Measurements from ENCODE around the gene EPC1.
"Not testable (repeated sequence)": the region's sequence is repeated elsewhere in the genome, so short reads cannot be mapped to it uniquely, and the experiment has no call there.

Gene EPC1

DNA sequence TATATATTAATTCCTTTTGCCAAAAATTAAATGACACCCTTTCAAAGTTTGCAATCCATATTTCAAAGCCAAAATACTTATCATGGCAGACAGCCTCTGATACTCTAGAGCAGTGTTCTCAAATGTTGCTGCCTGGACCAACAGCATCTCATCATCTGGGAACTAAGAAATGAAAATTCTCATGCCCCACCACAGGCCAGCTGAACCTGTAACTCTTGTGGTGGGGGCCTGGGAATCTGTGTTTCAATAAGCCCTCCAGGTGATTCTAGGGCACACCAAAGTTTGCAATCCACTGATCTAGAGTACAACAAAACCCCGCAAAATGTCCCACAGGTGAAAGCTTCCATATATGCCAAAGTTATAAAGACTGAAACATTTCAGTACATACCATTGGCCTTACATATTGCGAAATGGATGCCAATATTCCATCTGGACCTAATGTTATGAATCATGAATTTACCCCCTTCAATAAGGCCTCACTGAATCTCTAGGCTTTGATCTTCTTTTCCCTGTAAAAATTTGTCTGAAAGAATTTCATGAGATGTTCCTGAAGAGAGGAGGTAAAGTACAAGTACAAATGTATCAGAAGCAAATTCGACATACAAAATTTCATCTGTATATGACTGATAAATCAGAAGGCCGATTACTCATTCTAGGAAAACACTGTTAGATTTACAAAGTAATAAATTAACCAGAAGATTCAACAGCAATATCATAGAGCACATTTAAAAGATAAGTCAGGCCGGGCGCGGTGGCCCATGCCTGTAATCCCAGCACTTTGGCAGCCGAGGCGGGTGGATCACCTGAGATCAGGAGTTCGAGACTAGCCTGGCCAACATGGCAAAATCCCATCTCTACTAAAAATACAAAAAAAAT is 25.3 kb upstream of the EPC1 start:
- DNase-seq, result no peak

DNA sequence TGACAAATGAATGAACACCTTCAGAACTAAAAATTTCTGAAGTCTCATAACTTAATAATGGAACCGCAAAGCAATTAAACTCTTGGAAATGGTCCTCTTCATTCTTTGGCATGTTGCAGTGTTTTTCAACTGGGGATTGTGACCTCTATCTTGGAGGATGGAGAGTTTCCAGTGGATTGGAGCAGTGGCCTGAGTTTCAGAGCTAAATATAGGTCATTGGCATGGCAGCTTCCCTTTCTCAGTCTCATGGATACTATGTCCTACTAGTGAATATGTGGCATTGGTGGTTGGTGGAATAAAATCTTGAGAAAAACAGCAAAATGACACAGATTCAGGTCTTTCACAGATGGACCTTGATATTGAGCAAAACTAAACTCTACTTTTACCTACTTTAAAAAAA is 24.1 kb upstream of the EPC1 start:
- DNase-seq, result no peak

DNA sequence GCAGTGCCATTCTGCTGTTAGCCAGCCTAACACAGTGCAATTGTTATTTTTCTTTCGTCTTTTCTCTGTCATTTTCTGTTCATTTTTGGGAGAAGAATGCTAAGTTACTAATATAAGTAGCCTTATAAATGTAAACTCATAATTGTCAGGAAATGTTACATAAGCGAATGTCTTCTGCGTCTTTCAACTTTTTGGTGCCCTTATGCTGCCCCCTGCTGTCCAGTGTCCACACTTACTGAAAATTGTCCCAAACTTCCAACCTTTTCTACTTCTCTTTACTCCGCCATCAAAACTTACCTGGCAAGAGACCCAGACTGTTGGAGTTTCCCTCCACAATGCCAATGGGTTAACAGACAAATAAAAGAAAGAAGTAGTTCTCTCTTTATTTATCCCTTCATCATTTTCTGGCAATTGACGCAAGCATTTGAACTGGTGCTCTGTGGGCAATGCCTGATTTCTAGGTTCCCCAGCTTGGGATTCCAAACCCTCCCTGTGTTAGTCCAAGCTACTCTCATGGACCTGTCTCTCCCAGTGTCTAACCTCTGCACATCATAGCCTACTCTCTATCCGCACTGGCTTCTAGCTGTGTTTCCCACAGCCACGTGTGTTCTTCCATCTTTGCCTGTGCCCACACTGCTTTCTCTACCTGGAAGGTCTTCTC is 21.0 kb upstream of the EPC1 start:
- DNase-seq, result peak; percentile 89

DNA sequence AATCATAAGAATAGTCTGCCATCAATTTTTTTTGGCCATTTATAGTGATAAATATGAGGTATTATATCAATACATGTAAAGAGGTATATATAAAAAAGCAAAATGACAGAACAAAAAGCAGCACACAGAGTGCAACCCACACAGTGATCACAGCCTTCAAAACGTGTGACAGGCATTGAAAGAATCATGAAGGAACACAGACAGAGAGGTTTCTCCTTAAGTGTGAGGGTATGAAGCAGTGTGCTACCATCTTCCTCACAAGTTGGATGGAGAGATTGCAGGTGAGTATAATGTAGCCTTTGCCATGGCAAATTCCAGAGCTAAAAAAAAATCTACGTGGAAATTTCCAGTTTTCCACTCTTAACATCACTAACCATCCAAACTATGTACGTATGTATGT is 19.6 kb upstream of the EPC1 start:
- no peak for DNase-seq

DNA sequence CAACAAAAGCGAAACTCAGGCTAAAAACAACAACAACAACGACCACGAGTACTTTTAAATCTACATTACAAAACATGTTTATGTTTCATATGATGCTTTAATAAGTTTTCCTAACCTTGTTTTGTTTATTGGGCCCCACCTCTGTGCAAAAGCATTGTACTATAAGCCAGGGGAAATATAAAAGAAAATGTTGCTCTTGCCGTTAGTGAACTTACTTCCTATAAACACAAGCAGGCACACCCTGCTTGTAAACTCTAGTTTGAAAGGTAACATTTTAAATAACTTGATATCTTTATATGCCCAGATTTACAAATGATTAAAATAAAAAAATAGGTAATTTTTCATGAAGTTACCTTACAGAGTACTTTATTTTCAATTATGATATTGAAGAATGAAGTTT is 19.2 kb upstream of the EPC1 start:
- DNase-seq, result no peak

DNA sequence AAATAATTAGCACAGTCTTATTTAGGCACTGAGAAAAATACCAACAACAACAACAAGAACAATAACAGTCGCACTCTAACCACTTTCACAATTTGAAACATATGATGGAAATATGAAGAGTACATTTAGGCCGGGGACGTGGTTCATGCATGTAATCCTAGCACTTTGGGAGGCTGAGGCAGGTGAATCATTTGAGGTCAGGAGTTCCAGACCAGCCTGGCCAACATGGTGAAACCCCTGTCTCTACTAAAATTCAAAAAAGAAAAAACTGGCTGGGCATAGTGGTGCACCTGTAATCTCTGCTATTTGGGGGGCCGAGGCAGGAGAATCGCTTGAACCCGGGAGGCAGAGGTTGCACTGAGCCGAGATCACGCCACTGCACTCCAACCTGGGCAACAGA is 18.4 kb upstream of the EPC1 start:
- DNase-seq, result not testable (repeated sequence)

DNA sequence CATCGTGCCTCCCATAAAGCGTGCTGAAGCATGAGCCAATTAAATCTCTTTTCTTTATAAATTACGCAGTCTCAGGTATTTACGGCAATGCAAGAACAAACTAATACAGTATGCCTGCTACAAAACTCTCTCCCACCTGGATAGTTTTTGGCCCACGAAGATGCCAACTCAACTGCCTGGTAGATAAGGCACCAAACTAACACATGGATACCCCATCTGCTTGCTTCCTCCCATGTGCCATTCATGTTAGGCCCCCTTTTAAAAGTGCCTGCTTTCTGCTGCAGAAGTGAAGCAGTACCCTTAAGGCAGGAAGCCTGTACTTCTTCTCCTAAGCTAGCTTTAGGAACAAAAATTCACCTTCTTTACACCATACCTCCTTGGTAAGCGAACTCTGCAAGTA is 15.6 kb upstream of the EPC1 start:
- no peak for DNase-seq

DNA sequence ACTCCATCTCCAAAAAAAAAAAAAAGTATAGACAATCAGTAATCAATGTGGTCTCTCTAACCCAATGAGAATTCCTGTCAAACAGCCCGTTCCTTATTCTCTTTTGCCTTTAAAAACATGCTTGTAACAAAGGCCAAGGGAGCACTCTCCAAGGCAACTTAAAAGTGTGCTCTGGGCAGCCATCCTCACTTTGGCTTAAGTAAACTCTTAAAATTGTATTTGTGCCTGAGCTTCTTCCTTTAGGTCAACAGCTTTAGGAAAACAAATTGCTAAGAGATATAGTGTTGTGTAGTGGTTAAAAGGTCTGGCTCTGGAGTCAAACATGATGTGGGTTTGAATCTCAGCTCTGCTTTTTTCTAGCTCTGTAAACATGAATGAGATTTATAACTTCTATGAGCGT is 13.9 kb upstream of the EPC1 start:
- DNase-seq, result no peak

DNA sequence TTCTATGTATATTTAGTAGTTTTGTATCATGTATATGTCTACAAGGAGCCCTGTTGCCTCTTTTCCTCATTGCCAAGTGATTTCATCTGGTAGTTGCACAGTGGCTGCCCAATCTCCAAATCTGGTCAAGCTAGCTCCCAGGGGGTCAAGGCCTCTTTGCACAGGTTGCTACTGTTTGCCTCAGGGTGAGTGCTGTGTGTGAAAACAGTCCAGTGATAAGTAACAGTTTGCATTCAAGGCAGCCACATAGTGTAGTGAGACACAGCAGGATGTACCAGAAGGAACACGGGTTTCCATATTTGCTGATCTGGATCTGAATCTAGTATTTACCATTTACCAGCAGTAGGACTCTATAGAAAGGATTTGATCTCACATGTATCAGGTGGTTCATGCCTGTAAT is 13.3 kb upstream of the EPC1 start:
- DNase-seq, result no peak

DNA sequence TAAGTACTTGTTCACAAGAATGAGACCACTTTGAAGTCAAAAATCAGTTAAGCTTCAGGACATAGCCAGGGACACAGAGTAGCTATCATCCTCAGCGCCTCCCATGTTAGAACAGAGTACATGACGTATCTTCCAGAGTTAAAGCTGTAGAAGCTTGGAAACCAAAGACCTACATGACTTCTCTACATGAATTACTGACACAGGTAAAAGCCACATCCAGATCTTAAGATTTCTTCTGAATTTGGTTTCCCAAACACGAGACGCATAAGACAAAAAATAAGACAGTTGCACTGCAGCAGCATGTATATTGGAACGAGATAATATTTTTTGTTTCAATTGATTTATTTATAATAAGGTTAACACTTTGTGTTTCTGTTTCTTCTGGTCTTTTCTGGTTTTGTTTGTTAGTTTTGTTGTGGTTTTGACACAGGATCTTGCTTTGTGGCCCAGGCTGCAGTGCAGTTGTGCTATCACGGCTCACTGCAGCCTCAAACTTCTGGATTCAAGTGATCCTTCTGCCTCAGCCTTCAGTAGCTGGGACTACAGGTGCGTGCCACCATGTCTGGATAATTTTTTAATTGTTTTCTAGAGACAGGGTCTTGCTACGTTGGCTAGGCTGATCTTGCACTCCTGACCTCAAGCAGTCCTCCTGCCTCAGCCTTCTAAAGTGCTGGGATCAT is 10.2 kb upstream of the EPC1 start:
- DNase-seq, result no peak

DNA sequence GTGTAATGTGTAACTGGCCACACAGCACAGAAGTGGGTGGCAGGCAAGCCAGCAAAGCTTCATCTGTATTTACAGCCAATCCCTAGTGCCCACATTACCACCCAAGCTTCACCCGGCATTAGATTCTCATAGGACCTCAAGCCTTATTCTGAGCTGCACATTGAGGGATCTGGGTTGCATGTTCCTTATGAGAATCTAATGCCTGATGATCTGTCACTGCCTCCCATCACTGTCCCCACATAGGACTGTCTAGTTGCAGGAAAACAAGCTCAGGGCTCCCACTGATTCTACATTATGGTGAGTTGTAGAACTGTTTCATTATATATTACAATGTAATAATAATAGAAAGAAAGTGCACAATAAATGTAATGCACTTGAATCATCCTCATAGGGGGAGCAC is 7.7 kb upstream of the EPC1 start:
- not testable (repeated sequence) for DNase-seq

DNA sequence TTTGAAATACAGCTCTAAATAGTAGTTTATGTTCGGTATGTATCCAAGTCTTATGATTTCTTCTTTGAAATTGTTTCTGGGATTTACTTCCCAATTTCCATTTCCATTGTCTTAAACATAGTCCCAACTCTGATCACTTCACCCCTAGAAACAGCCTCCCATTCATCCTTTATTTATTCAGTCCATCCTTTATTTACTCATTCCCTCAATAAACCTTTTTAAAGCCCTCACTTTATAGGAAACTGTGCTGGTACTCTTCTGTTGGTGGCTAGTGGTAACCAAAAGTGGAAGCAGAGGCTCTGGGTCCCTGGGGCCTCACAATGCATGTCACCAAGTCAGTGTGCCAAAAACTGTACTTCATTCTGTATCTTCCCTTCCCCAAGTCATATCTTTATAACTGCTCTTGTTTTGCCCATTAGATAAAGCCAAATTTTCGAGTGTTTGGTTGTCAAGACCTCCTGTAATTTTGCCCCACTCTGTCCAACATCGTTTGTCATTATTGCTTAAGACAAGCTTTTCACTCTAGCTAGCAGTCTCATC is 3.9 kb upstream of the EPC1 start:
- DNase-seq, result peak; percentile 45

DNA sequence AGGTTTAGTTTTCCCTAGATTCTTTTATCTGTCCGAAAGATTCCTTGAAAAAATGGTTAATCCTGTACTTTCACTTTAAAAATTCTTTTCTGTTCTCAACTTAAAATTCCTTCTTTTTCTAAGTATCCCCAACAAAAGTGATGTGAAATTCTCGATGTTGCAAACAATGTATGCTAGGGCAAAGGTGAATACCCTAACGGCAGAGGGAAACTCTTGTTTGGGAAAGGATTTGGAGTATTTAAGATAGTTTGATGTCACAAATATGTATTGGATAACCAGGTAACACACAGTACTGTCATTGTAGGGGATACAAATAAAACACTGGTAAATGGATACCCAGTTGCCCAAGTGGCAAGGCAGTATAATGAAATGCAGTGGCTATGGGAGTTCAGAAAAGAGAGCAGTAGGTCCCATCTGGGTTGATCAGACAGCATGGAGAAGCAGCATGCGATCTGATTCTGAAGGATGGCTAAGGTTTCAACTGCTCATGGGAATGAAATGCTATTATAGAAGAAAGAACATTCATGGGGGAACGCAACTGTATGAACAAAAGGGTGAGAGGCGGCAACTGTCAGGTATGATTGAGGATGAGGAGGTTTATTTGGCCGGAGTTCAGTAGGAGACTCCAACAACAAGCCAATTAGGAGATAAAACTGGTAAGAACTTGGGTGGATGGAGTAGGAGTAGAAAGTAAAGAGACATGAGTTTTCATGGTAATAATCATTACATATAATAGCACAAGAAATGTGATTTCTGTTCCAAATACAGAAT is 3.2 kb upstream of the EPC1 start:
- DNase-seq, result no peak

DNA sequence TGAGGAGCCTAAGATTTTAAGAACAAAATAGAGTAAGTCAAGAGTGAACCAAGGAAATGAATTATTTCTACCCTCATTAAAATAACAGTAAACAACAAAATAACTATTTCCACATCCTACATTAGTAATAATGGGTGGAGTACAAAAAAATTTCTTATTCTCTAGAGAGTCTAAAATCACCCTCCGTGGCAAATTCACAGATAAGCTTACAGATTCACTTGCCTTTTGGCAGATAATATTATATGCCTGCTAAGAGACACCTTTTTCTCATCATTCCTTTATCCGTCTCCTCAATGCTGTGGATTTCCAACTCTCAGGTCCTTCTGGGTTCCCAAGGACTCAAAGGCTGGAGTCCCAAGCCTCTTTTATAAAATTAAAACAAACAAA is 2.2 kb upstream of the EPC1 start:
- DNase-seq, result no peak

DNA sequence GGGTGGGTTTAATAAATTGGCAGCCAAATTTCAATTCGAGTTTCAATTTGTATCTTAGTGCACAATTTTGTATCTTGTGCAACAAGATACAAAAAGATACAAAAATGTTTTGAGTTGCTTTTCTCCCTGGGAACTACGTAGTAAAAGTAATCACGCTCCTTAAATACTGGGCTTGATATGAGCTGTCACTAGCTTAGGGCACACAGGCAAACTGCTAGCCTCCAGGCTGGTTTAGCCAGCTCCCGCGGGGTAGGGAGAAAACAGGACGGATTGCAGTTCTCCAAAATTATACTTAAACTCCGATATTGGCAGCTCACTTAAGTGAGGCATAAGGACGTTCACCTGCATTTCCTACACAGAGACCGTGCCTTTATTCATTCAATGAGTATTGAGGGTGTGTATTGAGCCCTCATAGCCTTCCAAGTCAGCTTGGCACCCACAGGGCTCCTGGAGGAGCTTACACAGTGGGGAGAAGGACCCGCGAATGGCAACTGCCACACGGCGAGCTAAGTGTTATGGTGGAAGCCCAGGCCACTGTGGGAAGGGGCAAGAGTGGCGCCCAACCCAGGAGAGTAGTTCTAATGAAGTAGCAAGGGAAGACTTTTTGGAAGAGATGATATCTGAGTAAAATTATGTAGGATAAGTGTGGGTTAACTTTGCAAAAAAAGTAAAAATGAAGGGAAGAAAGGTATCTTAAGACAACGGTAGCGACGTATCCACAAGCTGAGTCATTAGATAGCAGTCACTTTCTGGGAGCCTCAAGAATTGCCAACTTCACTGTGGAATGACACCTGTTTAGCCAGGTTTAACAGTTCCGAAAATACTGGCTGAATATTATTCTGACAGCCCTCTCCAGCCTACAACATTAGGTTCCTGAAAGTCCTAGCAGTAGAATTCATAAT is 1.6 kb upstream of the EPC1 start:
- DNase-seq, result no peak

DNA sequence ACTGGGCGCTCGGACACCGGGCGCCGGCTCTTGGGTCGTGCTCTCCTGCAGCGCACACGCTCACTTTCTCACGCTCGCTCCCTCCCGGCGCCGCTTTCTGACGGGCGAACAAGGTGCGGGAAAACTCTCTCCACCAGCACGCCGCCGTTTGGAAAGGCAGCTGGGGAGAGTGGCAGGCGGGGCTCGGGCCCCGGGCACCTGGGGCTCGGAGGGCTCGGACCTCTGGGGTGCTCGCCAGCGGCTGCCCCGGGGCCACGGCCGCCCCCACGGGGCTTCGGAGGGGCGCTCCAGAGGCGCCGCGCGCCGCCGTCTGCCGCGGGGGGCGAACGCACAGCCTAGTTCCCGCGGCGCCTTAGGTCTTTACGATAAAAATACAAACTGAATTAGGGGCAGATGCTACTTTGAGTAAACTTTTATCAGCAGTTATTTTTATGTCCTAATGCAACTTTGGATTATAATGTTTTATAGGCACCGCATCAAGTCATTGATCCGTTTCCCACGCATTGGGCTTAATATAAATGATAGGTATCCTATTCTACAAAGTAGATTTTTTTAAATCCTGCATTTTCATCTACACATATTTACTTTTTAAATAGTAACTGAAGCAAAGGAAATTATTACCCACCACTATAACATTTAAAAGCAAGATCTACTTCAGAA is 535 bp upstream of the EPC1 start:
- DNase-seq, result no peak

DNA sequence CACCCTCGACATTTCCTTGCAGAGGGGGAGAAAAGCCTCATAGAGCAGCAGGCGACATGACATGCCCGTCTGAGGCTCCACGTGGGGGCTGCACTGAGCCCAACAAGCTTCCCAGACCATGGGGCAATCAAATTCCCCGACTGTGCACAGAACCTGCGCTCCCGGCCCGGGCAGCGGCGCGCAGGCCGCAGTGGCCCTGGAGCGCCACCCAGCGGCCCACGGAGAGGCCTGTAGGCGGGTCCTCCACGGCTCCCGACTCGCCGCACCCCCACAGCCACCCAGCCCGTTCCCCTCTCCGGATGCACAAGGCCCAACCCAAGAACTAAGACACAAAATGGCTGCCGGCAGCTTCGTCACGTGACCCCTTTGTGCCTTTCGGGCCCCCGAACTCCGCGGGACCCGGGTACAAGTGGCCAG is 816 bp downstream of the EPC1 start:
- DNase-seq, result peak; percentile 98

DNA sequence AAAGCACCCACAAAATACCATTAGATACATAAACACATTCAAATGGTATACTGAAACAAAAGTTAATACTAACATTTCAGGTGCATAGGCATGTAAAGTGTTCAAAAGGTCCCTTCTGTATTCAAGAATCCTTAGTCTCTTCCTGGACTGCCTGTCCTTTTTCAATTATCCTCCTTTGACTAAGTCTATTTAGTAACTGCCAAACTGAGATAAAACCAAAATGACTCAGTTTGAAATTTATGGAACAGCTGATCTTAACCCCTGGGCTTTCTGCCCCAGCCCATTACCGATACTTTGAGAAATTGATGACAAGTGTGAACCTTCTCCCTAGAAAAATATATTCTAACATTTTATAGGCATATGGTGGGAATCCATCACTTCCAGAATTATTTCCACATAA is 5.4 kb downstream of the EPC1 start:
- no peak for DNase-seq

DNA sequence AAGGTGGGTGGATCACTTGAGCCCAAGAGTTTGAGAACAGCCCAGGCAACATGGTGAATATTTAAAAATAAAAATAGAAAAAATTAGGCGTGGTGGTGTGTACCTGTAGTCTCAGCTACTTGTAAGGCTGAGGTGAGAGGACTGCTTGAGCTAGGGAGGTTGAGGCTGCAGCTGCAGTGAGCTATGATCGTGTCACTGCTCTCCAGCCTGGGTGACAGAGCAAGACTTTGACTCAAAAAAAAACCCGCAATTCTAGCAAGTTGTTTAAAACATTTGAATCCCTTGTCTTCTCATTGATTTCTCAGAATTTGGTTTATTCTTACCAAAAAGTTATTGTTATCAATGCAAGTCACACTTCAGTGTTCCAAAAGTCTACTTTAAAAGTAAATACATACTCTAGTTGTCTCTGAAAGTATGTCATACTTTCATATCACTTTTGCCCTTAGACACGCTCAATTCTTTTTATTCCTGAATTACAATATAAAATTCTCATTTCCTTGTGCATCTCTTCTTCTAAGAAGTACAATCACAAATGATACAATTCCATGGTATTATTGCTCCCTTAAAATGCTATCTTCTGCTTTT is 6.3 kb downstream of the EPC1 start:
- no peak for DNase-seq

DNA sequence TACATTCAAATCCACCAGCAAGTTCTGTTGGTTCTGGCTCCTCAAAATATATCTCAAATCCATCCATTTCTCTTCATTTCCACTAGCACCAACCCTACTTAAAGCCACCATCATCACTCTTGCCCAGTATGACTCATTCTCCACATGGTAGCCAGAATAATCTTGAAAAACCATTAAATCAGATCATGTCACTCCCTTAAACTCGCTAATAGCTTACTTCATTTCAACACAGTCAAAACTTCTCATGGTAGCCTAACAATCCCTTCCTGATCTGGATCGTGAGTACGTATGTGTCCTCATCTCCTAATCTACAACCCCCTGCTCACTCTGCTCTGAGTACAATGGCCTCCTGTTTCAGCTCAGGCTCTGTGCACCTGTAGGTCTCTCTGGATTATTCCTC is 8.7 kb downstream of the EPC1 start:
- DNase-seq, result no peak

DNA sequence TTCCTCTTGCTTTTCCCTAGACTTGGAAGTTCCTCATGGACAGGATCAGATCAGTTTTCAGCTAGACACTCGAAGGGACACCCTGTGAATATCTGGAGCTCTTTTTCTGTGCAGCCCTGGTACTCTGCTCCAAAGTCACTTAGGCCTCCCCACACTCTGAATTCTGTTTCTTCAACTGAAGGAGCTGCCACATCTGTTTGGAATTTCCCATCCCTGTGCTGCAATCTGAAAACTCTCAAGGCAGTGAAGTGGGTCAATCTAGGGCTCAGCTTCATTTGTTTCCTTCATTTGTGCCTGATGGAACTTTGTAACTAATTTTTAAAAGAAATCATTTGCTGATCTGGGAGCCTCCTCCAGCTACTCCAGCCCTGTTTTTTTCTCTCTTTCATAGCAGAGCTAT is 9.6 kb downstream of the EPC1 start:
- DNase-seq, result no peak
